HepG2 (cell line): ENCODE results near the gene CES2. TPM values are rescaled to one million over a fixed set of nuclear protein-coding genes. Genes with fewer than 3 reads are reported as not detected.
A peak's percentile ranks its signal among the peaks of the same experiment; 100 is the strongest.

ENCODE experiments used
- DNMT1 ChIP-seq: sonication (generic); formaldehyde crosslinking; IDR thresholded peaks from 2 replicates; pipeline ENCODE4 v1.5.1; 2020; ENCODE audit warnings: mild to moderate bottlenecking, missing genetic modification reagents
- DNMT3B ChIP-seq: conservative IDR thresholded peaks from 2 replicates; pipeline ENCODE4 v1.6.1; 2016; ENCODE audit warnings: missing biosample characterization, control low read depth
- ISX ChIP-seq: sonication (generic); formaldehyde crosslinking; conservative IDR thresholded peaks from 2 replicates; pipeline ENCODE4 v1.5.0; 2020; ENCODE audit warnings: missing genetic modification reagents
- KDM3A ChIP-seq: IDR thresholded peaks from 2 replicates; pipeline ENCODE4 v1.6.1; 2018; ENCODE audit warnings: low read depth, missing compliant biosample characterization
- KMT2A ChIP-seq: sonication (generic); formaldehyde crosslinking; IDR thresholded peaks from 2 replicates; pipeline ENCODE4 v1.4.0; 2020; ENCODE audit warnings: missing genetic modification reagents
- NPAS2 ChIP-seq: sonication (generic); formaldehyde crosslinking; IDR thresholded peaks from 2 replicates; pipeline ENCODE4 v1.8.0; 2022; ENCODE audit warnings: mild to moderate bottlenecking, missing genetic modification reagents, borderline replicate concordance
- PHF8 ChIP-seq: sonication (generic); formaldehyde crosslinking; IDR thresholded peaks from 2 replicates; pipeline ENCODE4 v1.5.0; 2020; ENCODE audit warnings: missing genetic modification reagents
- SIX4 ChIP-seq: sonication (generic); formaldehyde crosslinking; IDR thresholded peaks from 2 replicates; pipeline ENCODE4 v1.4.0; 2020; ENCODE audit warnings: missing genetic modification reagents
- TARDBP ChIP-seq: sonication (generic); formaldehyde crosslinking; IDR thresholded peaks from 2 replicates; pipeline ENCODE4 v1.8.0; 2022; ENCODE audit warnings: mild to moderate bottlenecking, missing genetic modification reagents
- XRCC5 ChIP-seq: fragments of 200-400 bp; formaldehyde crosslinking; optimal IDR thresholded peaks from 2 replicates; pipeline ENCODE3; 2017; ENCODE audit warnings: mild to moderate bottlenecking, low read length
- ZKSCAN1 ChIP-seq: fragments of 150-350 bp; IDR thresholded peaks from 2 replicates; pipeline ENCODE4 v1.6.1; 2014; ENCODE audit warnings: low read length
- ZNF274 ChIP-seq: sonication (generic); formaldehyde crosslinking; IDR thresholded peaks from 2 replicates; pipeline ENCODE4 v1.5.1; 2020; ENCODE audit warnings: mild to moderate bottlenecking, missing genetic modification reagents
- ZNF512 ChIP-seq: sonication (generic); formaldehyde crosslinking; IDR thresholded peaks from 2 replicates; pipeline ENCODE4 v1.4.0; 2020; ENCODE audit warnings: mild to moderate bottlenecking, missing genetic modification reagents
- ZNF562 ChIP-seq: sonication (generic); formaldehyde crosslinking; IDR thresholded peaks from 2 replicates; pipeline ENCODE4 v1.8.0; 2022; ENCODE audit warnings: missing genetic modification reagents, borderline replicate concordance
- ZNF615 ChIP-seq: sonication (generic); formaldehyde crosslinking; IDR thresholded peaks from 2 replicates; pipeline ENCODE4 v1.5.0; 2020; ENCODE audit warnings: mild to moderate bottlenecking, missing genetic modification reagents, borderline replicate concordance
- polyA plus RNA-seq, 8 experiments: library from polyadenylated mRNA; depleted of rRNA in 3 of 8; stranded (reverse) in 7 of 8; unstranded in 1 of 8; fragments of >200 nt; fragmentation: Illumina TruSeq in 4 of 8; extraction: Trizol in 4 of 8; gene quantifications; 2 replicates each; pipeline versions ENCODE4 v1.2.1 to v1.2.3, GENCODE V29; 2011 to 2016; ENCODE audit warnings: low read depth in 4 of 8, missing spikeins in 1 of 8, mixed read lengths in 1 of 8; ENCODE audit not compliant: insufficient read depth in 1 of 8
- total RNA-seq, 5 experiments: library from RNA; depleted of rRNA; stranded (reverse); fragments of >200 nt; fragmentation: Illumina TruSeq; extraction: Trizol; gene quantifications; 2 replicates each; pipeline ENCODE4 v1.2.3, GENCODE V29; 2016; ENCODE audit warnings: low read depth in 1 of 5
- TF ChIP-seq, protein P1 (sequence below): sonication (generic); formaldehyde crosslinking; conservative IDR thresholded peaks from 2 replicates; pipeline ENCODE4 v1.4.0; 2020; ENCODE audit warnings: missing genetic modification reagents
- TF ChIP-seq, protein P2 (sequence below), 2 experiments: sonication (generic) in 1 of 2; formaldehyde crosslinking in 1 of 2; IDR thresholded peaks; 2 replicates each; pipeline versions ENCODE4 v1.5.1 to v1.6.1; 2011 to 2020; ENCODE audit warnings: borderline replicate concordance in 1 of 2, low read depth in 1 of 2, low read length in 1 of 2, mild to moderate bottlenecking in 1 of 2, missing genetic modification reagents in 1 of 2, moderate library complexity in 1 of 2
- TF ChIP-seq, protein P3 (sequence below): sonication (generic); formaldehyde crosslinking; IDR thresholded peaks from 2 replicates; pipeline ENCODE4 v1.4.0; 2020; ENCODE audit warnings: missing genetic modification reagents

The CES2 gene
- total and polyA plus RNA-seq, 2 of the 13 experiments (the other 11 are each of a cell fraction or from before 2014, with no cell fraction given) = 50.6 to 63.8 TPM

- TF ChIP-seq, protein P1, sequence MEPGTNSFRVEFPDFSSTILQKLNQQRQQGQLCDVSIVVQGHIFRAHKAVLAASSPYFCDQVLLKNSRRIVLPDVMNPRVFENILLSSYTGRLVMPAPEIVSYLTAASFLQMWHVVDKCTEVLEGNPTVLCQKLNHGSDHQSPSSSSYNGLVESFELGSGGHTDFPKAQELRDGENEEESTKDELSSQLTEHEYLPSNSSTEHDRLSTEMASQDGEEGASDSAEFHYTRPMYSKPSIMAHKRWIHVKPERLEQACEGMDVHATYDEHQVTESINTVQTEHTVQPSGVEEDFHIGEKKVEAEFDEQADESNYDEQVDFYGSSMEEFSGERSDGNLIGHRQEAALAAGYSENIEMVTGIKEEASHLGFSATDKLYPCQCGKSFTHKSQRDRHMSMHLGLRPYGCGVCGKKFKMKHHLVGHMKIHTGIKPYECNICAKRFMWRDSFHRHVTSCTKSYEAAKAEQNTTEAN (CRISPR knock-in tag) = no peak
- TF ChIP-seq TARDBP (CRISPR knock-in tag) = 0 out of 2 replicates have a peak, but pooled peaks have one; percentile 57
- TF ChIP-seq KDM3A = peak; percentile 90; the same call in 1 of the 2 replicates
- TF ChIP-seq, protein P2, sequence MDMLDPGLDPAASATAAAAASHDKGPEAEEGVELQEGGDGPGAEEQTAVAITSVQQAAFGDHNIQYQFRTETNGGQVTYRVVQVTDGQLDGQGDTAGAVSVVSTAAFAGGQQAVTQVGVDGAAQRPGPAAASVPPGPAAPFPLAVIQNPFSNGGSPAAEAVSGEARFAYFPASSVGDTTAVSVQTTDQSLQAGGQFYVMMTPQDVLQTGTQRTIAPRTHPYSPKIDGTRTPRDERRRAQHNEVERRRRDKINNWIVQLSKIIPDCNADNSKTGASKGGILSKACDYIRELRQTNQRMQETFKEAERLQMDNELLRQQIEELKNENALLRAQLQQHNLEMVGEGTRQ (IDR thresholded peaks at IDR 0.05; ENCODE audit: low read depth, low read length) = no peak
- TF ChIP-seq, protein P2 (CRISPR knock-in tag; IDR thresholded peaks at IDR 0.05; ENCODE audit: borderline replicate concordance) = peak; percentile 46; the same call in 1 of the 2 replicates
- TF ChIP-seq DNMT3B = no peak
- no peak for TF ChIP-seq ISX
- no peak for TF ChIP-seq ZNF512 (CRISPR knock-in tag)
- TF ChIP-seq NPAS2 (CRISPR knock-in tag) = no peak
- TF ChIP-seq XRCC5 = peak; percentile 92
- peak; percentile 82; the same call in 1 of the 2 replicates for TF ChIP-seq DNMT1 (CRISPR knock-in tag)
- no peak for TF ChIP-seq ZNF615 (CRISPR knock-in tag)
- TF ChIP-seq ZNF274 (CRISPR knock-in tag) = peak; percentile 51
- TF ChIP-seq, protein P3, sequence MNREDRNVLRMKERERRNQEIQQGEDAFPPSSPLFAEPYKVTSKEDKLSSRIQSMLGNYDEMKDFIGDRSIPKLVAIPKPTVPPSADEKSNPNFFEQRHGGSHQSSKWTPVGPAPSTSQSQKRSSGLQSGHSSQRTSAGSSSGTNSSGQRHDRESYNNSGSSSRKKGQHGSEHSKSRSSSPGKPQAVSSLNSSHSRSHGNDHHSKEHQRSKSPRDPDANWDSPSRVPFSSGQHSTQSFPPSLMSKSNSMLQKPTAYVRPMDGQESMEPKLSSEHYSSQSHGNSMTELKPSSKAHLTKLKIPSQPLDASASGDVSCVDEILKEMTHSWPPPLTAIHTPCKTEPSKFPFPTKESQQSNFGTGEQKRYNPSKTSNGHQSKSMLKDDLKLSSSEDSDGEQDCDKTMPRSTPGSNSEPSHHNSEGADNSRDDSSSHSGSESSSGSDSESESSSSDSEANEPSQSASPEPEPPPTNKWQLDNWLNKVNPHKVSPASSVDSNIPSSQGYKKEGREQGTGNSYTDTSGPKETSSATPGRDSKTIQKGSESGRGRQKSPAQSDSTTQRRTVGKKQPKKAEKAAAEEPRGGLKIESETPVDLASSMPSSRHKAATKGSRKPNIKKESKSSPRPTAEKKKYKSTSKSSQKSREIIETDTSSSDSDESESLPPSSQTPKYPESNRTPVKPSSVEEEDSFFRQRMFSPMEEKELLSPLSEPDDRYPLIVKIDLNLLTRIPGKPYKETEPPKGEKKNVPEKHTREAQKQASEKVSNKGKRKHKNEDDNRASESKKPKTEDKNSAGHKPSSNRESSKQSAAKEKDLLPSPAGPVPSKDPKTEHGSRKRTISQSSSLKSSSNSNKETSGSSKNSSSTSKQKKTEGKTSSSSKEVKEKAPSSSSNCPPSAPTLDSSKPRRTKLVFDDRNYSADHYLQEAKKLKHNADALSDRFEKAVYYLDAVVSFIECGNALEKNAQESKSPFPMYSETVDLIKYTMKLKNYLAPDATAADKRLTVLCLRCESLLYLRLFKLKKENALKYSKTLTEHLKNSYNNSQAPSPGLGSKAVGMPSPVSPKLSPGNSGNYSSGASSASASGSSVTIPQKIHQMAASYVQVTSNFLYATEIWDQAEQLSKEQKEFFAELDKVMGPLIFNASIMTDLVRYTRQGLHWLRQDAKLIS = no peak
- no peak for TF ChIP-seq SIX4 (CRISPR knock-in tag)
- TF ChIP-seq ZKSCAN1 = peak; percentile 60; the same call in 1 of the 2 replicates
- TF ChIP-seq KMT2A (CRISPR knock-in tag) = 0 out of 2 replicates have a peak, but pooled peaks have one; percentile 36
- no peak for TF ChIP-seq ZNF562 (CRISPR knock-in tag)
- no peak for TF ChIP-seq PHF8 (CRISPR knock-in tag)
These were observed 42.2 kb downstream of the CES2 start (continued) for GRCh38 chr16:66977341-66978113.
